ENCODE results near the gene CFAP92. TPM values are rescaled to one million over a fixed set of nuclear protein-coding genes. Genes with fewer than 3 reads are reported as not detected.

CFAP92 gene
- total RNA-seq, 1 experiment from 2014 or later = 0.18 TPM

DNA sequence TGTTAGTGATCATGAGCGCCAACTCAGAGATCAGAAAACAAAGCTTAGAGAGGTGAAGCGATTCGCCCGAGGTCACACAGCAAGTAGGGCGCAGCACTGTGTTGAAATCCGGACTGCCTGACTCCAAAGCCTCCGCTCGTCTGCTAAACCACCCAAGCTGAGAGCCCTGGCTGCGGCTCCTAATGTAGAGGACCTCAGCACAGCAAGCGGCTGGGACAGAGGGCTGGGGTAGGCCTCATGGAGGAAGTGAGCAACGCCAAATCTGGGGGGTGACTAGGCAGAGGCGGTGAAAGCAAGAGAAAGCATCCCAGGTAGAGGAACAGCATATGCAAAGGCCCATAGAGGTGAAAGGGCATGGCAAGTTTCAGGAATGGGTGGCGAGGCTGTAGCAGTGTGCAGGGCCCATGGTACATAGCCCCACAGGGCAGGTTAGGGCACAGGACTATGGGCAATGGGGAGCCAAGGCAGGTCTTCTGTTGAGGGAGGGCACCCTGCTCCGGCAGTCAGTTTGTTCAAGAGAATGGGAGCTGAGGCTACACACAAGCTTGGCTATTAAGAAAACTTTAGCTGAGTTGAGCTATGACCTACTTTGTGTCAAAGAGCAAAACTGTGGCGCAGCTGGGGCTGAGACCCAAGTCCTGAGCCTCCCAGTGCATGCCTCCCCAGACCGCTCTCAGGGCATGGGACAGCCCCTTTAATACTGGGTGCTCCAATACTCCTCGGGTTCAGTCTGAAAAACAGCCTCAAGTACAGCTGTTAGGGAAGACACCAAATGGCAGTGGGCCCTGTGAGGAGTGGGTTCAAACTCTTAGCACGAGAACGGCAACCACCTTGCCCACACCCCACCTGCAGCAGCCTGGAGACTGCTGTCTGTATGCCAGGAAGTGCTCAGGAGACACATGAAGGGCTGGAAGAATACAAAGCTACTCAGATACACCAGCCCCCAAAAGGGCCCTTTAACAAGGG lies 988 bp upstream of the CFAP92 start:
- Histone ChIP-seq H3K27ac (ENCODE audit: low read length) (no peak overlapping the region), H3K4me1 (ENCODE audit: control insufficient read depth, insufficient read depth, low read length) (no peaks in the 10 kb centered on the region), H3K4me3 (ENCODE audit: low read depth in 2 of 2, low read length in 2 of 2) (no peak overlapping the region; a peak in 1 of 4 replicates), H3K36me3 (ENCODE audit: control insufficient read depth, insufficient read depth, low read length) (no peaks in the 10 kb centered on the region), H3K9me3 (ENCODE audit: control insufficient read depth, insufficient read depth, low read depth, low read length) (no peaks in the 10 kb centered on the region), H3K27me3 (ENCODE audit: control insufficient read depth, insufficient read depth, low read length) (peaks cover under 1% of the 10 kb centered on the region; the same call in 1 of the 2 replicates)
- ChIA-PET POLR2A (interaction anchor here (1.4 kb wide), 1 partner anchor 21 kb away, joined by 4 read pairs; no protein-coding TSS in a partner anchor), CTCF (no interaction called here)
- ATAC-seq = no peak
- TF ChIP-seq POLR2AphosphoS5 (IDR thresholded peaks at IDR 0.05; ENCODE audit: low read depth, low read length) (no peak), TCF7L2 (IDR thresholded peaks at IDR 0.05; ENCODE audit: low read depth, low read length) (no peak), REST (IDR thresholded peaks at IDR 0.05; ENCODE audit: insufficient read depth in 1 of 2, low read depth in 2 of 2, low read length in 1 of 2) (no peak), SIN3A (IDR thresholded peaks at IDR 0.05; ENCODE audit: borderline replicate concordance, insufficient read depth, low read depth, low read length) (no peak), CTCF (IDR thresholded peaks at IDR 0.05) (no peak)
- BruUV-seq (replicated peaks) = no TSS peak
- in situ Hi-C loops (cut with HindIII; ENCODE audit: low pct_unique_long_range_greater_than_20kb, low sequenced_read_pairs) (loop anchor here (10.0 kb wide), 1 partner anchor 130 kb away; the partner anchor contains the start of gene RAB43), intact Hi-C loops (cut with micrococcal nuclease; ENCODE audit: unreplicated experiment) (no loop called here)
- DNase-seq (ENCODE audit: low read depth, low spot score) = no peak

DNA sequence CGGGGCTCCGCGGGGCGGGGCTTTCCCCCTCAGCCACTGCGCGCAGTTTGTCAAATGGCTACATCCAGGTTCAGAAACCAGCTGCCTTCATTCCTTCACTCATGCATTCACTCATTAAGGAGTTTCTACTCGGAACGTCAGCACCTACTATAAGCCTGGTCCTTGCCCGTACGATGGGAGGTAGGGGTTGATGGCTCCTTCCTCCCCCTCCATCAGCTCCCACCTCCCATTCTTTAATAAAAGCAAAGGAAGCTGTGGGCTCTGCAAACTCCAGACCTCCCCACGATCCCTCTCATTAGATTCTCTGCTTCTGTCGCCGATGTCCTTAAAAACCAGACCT lies 267 bp upstream of the CFAP92 start:
- no TSS peak for BruUV-seq (replicated peaks)
- TF ChIP-seq TCF7L2 (IDR thresholded peaks at IDR 0.05; ENCODE audit: low read depth, low read length) (no peak), SIN3A (IDR thresholded peaks at IDR 0.05; ENCODE audit: borderline replicate concordance, insufficient read depth, low read depth, low read length) (no peak), POLR2AphosphoS5 (IDR thresholded peaks at IDR 0.05; ENCODE audit: low read depth, low read length) (no peak), CTCF (IDR thresholded peaks at IDR 0.05) (no peak), REST (IDR thresholded peaks at IDR 0.05; ENCODE audit: insufficient read depth in 1 of 2, low read depth in 2 of 2, low read length in 1 of 2) (no peak)
- DNase-seq (ENCODE audit: low read depth, low spot score) = no peak
- no peak; the same call in 1 of the 2 replicates for ATAC-seq
- Histone ChIP-seq H3K27me3 (ENCODE audit: control insufficient read depth, insufficient read depth, low read length) (no peaks in the 10 kb centered on the region; the same call in 1 of the 2 replicates), H3K27ac (ENCODE audit: low read length) (no peak overlapping the region), H3K9me3 (ENCODE audit: control insufficient read depth, insufficient read depth, low read depth, low read length) (no peaks in the 10 kb centered on the region), H3K36me3 (ENCODE audit: control insufficient read depth, insufficient read depth, low read length) (no peaks in the 10 kb centered on the region), H3K4me3 (ENCODE audit: low read depth in 2 of 2, low read length in 2 of 2) (peak overlapping the region; percentile 37 to 44), H3K4me1 (ENCODE audit: control insufficient read depth, insufficient read depth, low read length) (no peaks in the 10 kb centered on the region)
- CTCF ChIA-PET = interaction anchor here (1.0 to 1.3 kb wide), 2 partner anchors 24 to 59 kb away, joined by 3 to 8 read pairs; no protein-coding TSS in a partner anchor
- in situ Hi-C loops (cut with HindIII; ENCODE audit: low pct_unique_long_range_greater_than_20kb, low sequenced_read_pairs) = loop anchor here (10.0 kb wide), 1 partner anchor 131 kb away; the partner anchor contains the start of gene RAB43
- POLR2A ChIA-PET = interaction anchor here (0.6 to 1.4 kb wide), 3 partner anchors 22 to 322 kb away, joined by 3 to 4 read pairs (median 4); a partner anchor contains a TSS
- intact Hi-C loops (cut with micrococcal nuclease; ENCODE audit: unreplicated experiment) = no loop called here

Measured in Panc1 (cell line).